HEK293 (cell line): Measurements from ENCODE around the gene NFE2L2.

Source experiments
- CTCF ChIA-PET: fragments of 350-600 bp; formaldehyde crosslinking; extraction: SDS; loops from one replicate; lab custom pipeline; 2021; ENCODE audit warnings: antibody characterized with exemption; lab: Yijun Ruan, JAX
- POLR2A ChIA-PET: fragments of 300-600 bp; formaldehyde crosslinking; extraction: SDS; loops from one replicate; lab custom pipeline; 2020; ENCODE audit warnings: antibody characterized with exemption, inconsistent platforms; lab: Yijun Ruan, JAX
- H3K27ac ChIP-seq: fragments of 200-500 bp; sonication (Bioruptor generic); 2 replicates; pipeline ENCODE4 v1.5.1; 2014; ENCODE audit warnings: low read depth, low read length, control low read depth, inconsistent platforms; ENCODE audit errors: extremely low read depth
- H3K36me3 ChIP-seq, 2 experiments: fragments of 200-500 bp in 1 of 2; sonication (Bioruptor generic) in 1 of 2; 1 replicate in 1 of 2; 2 replicates in 1 of 2; pipeline ENCODE4 v1.5.1; 2014 to 2017; ENCODE audit warnings: inconsistent platforms in 2 of 2, low read length in 2 of 2; ENCODE audit not compliant: control insufficient read depth in 2 of 2, insufficient read depth in 1 of 2
- H3K4me1 ChIP-seq: fragments of 200-500 bp; sonication (Bioruptor generic); 2 replicates; pipeline ENCODE4 v1.5.1; 2014; ENCODE audit warnings: mild to moderate bottlenecking, low read length, inconsistent platforms; ENCODE audit not compliant: control insufficient read depth, insufficient read depth
- H3K4me3 ChIP-seq: 2 replicates; pipeline ENCODE4 v1.5.1; 2011; ENCODE audit warnings: low read depth, mild to moderate bottlenecking, control low read depth, low read length, moderate library complexity
- H3K9me3 ChIP-seq: fragments of 200-500 bp; sonication (Bioruptor generic); 2 replicates; pipeline ENCODE4 v1.5.1; 2014; ENCODE audit warnings: low read depth, low read length, inconsistent platforms; ENCODE audit not compliant: control insufficient read depth, insufficient read depth
- SETDB1 ChIP-seq: IDR thresholded peaks from one replicate; pipeline ENCODE4 v1.6.1; 2017; ENCODE audit warnings: mild to moderate bottlenecking, low read length, moderate library complexity, mixed read lengths; ENCODE audit not compliant: insufficient read length
- ZFHX2 ChIP-seq: fragments of 450-650 bp; formaldehyde crosslinking; conservative IDR thresholded peaks from 2 replicates; pipeline ENCODE4 v1.5.1; 2016; ENCODE audit warnings: missing biosample characterization, missing genetic modification characterization
- ZNF221 ChIP-seq: fragments of 450-650 bp; formaldehyde crosslinking; IDR thresholded peaks from 2 replicates; pipeline ENCODE4 v1.5.1; 2017; ENCODE audit warnings: missing biosample characterization, missing genetic modification characterization, borderline replicate concordance
- ZNF223 ChIP-seq: fragments of 450-650 bp; formaldehyde crosslinking; IDR thresholded peaks from 2 replicates; pipeline ENCODE4 v1.5.1; 2016; ENCODE audit warnings: missing biosample characterization, missing genetic modification characterization
- ZNF416 ChIP-seq: fragments of 450-650 bp; formaldehyde crosslinking; IDR thresholded peaks from 2 replicates; pipeline ENCODE4 v1.5.1; 2016; ENCODE audit warnings: missing biosample characterization, missing genetic modification characterization
- ZNF426 ChIP-seq: fragments of 450-650 bp; formaldehyde crosslinking; IDR thresholded peaks from 2 replicates; pipeline ENCODE4 v1.5.1; 2017; ENCODE audit warnings: missing biosample characterization, missing genetic modification characterization, mild to moderate bottlenecking, inconsistent platforms, moderate library complexity
- ZNF433 ChIP-seq: fragments of 450-650 bp; formaldehyde crosslinking; IDR thresholded peaks from 2 replicates; pipeline ENCODE4 v1.5.1; 2016; ENCODE audit warnings: missing biosample characterization, missing genetic modification characterization, low read depth
- ZNF521 ChIP-seq: fragments of 450-650 bp; formaldehyde crosslinking; IDR thresholded peaks from 2 replicates; pipeline ENCODE4 v1.5.1; 2017; ENCODE audit warnings: missing biosample characterization, mild to moderate bottlenecking, missing genetic modification characterization
- ZNF555 ChIP-seq: fragments of 450-650 bp; formaldehyde crosslinking; conservative IDR thresholded peaks from 2 replicates; pipeline ENCODE4 v1.5.1; 2017; ENCODE audit warnings: missing biosample characterization, mild to moderate bottlenecking, missing genetic modification characterization, inconsistent platforms
- ZNF626 ChIP-seq: fragments of 450-650 bp; sonication (Bioruptor Pico); formaldehyde crosslinking; IDR thresholded peaks from 2 replicates; pipeline ENCODE4 v1.5.1; 2018; ENCODE audit warnings: missing biosample characterization, missing genetic modification characterization, inconsistent platforms
- ZNF654 ChIP-seq: fragments of 450-650 bp; formaldehyde crosslinking; IDR thresholded peaks from 2 replicates; pipeline ENCODE4 v1.5.1; 2016; ENCODE audit warnings: low read depth, missing biosample characterization, missing genetic modification characterization
- ZNF677 ChIP-seq: fragments of 450-650 bp; IDR thresholded peaks from 2 replicates; pipeline ENCODE4 v1.5.0; 2018; ENCODE audit warnings: missing biosample characterization, mild to moderate bottlenecking, missing genetic modification characterization, moderate library complexity
- ZNF701 ChIP-seq: fragments of 450-650 bp; formaldehyde crosslinking; IDR thresholded peaks from 2 replicates; pipeline ENCODE4 v1.5.1; 2016; ENCODE audit warnings: missing biosample characterization, missing genetic modification characterization
- ZNF792 ChIP-seq: fragments of 450-650 bp; formaldehyde crosslinking; IDR thresholded peaks from 2 replicates; pipeline ENCODE4 v1.5.1; 2016; ENCODE audit warnings: missing biosample characterization, missing genetic modification characterization
- TF ChIP-seq, protein P1 (sequence below): fragments of 450-650 bp; formaldehyde crosslinking; IDR thresholded peaks from 2 replicates; pipeline ENCODE4 v1.5.1; 2016; ENCODE audit warnings: missing biosample characterization, missing genetic modification characterization
- TF ChIP-seq, protein P2 (sequence below): fragments of 450-650 bp; formaldehyde crosslinking; IDR thresholded peaks from 2 replicates; pipeline ENCODE4 v1.5.1; 2016; ENCODE audit warnings: missing biosample characterization, missing genetic modification characterization
- TF ChIP-seq, protein P3 (sequence below): fragments of 450-650 bp; formaldehyde crosslinking; IDR thresholded peaks from 2 replicates; pipeline ENCODE4 v1.5.1; 2016; ENCODE audit warnings: missing biosample characterization, missing genetic modification characterization, borderline replicate concordance

The NFE2L2 gene

DNA sequence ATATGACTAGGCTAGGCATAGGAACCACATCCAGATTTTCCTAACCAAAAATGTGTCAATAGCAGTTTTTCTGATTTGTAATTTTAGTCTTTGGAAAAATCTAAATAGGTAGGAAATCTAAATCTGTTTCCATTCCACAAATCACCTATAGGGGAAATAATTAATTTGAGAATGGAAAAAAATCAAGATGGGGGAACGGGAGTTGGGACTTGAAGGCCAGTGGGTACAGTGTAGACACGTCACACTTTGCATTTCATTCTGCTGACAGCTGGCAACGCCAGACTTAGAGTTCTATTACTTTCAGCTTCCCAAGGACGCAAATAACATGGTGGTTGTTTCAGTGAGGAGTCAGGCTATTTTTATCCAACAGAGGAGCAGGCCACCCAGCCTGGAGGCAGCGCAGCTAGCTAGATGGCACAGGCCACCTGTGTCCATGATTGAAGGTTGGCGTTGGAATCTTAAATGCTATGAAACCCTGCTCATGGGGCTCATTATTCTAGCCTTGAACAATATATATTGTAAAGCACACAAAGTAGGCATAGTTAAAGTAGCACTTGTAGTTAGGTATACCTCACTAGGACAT, 28.6 kb downstream of the NFE2L2 start:
- Histone ChIP-seq H3K27ac (no peak overlapping the region), H3K36me3 (peaks cover 7 to 35% of the 10 kb centered on the region in 2 experiments), H3K4me3 (no peak overlapping the region), H3K4me1 (peaks cover 10% of the 10 kb centered on the region), H3K9me3 (no peaks in the 10 kb centered on the region)
- POLR2A ChIA-PET: no interaction called here
- CTCF ChIA-PET: interaction anchor here (0.8 kb wide), 1 partner anchor 361 kb away, joined by 3 read pairs; no protein-coding TSS in a partner anchor
- TF ChIP-seq ZNF521 (tag by site-specific recombination): no peak
- TF ChIP-seq, protein P1, sequence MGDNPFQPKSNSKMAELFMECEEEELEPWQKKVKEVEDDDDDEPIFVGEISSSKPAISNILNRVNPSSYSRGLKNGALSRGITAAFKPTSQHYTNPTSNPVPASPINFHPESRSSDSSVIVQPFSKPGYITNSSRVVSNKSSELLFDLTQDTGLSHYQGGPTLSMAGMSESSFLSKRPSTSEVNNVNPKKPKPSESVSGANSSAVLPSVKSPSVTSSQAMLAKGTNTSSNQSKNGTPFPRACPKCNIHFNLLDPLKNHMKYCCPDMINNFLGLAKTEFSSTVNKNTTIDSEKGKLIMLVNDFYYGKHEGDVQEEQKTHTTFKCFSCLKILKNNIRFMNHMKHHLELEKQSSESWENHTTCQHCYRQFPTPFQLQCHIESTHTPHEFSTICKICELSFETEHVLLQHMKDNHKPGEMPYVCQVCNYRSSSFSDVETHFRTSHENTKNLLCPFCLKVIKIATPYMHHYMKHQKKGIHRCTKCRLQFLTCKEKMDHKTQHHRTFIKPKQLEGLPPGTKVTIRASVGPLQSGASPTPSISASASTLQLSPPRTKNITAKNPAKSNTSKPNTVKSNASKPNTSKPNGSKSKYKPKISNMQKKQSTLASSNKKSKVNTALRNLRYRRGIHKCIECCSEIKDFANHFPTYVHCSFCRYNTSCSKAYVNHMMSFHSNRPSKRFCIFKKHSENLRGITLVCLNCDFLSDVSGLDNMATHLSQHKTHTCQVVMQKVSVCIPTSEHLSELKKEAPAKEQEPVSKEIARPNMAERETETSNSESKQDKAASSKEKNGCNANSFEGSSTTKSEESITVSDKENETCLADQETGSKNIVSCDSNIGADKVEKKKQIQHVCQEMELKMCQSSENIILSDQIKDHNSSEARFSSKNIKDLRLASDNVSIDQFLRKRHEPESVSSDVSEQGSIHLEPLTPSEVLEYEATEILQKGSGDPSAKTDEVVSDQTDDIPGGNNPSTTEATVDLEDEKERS (tag by site-specific recombination): no peak
- no peak for TF ChIP-seq ZNF555 (tag by site-specific recombination)
- no peak for TF ChIP-seq ZFHX2
- no peak for TF ChIP-seq SETDB1
- TF ChIP-seq ZNF416: no peak
- TF ChIP-seq ZNF626 (tag by site-specific recombination): no peak
- TF ChIP-seq ZNF221 (tag by site-specific recombination): no peak
- no peak for TF ChIP-seq ZNF701 (tag by site-specific recombination)
- TF ChIP-seq ZNF654 (tag by site-specific recombination): no peak
- no peak for TF ChIP-seq ZNF223
- TF ChIP-seq, protein P2, sequence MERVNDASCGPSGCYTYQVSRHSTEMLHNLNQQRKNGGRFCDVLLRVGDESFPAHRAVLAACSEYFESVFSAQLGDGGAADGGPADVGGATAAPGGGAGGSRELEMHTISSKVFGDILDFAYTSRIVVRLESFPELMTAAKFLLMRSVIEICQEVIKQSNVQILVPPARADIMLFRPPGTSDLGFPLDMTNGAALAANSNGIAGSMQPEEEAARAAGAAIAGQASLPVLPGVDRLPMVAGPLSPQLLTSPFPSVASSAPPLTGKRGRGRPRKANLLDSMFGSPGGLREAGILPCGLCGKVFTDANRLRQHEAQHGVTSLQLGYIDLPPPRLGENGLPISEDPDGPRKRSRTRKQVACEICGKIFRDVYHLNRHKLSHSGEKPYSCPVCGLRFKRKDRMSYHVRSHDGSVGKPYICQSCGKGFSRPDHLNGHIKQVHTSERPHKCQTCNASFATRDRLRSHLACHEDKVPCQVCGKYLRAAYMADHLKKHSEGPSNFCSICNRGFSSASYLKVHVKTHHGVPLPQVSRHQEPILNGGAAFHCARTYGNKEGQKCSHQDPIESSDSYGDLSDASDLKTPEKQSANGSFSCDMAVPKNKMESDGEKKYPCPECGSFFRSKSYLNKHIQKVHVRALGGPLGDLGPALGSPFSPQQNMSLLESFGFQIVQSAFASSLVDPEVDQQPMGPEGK (tag by site-specific recombination): no peak
- TF ChIP-seq, protein P3, sequence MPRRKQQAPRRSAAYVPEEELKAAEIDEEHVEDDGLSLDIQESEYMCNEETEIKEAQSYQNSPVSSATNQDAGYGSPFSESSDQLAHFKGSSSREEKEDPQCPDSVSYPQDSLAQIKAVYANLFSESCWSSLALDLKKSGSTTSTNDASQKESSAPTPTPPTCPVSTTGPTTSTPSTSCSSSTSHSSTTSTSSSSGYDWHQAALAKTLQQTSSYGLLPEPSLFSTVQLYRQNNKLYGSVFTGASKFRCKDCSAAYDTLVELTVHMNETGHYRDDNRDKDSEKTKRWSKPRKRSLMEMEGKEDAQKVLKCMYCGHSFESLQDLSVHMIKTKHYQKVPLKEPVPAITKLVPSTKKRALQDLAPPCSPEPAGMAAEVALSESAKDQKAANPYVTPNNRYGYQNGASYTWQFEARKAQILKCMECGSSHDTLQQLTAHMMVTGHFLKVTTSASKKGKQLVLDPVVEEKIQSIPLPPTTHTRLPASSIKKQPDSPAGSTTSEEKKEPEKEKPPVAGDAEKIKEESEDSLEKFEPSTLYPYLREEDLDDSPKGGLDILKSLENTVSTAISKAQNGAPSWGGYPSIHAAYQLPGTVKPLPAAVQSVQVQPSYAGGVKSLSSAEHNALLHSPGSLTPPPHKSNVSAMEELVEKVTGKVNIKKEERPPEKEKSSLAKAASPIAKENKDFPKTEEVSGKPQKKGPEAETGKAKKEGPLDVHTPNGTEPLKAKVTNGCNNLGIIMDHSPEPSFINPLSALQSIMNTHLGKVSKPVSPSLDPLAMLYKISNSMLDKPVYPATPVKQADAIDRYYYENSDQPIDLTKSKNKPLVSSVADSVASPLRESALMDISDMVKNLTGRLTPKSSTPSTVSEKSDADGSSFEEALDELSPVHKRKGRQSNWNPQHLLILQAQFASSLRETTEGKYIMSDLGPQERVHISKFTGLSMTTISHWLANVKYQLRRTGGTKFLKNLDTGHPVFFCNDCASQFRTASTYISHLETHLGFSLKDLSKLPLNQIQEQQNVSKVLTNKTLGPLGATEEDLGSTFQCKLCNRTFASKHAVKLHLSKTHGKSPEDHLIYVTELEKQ (tag by site-specific recombination): no peak

DNA sequence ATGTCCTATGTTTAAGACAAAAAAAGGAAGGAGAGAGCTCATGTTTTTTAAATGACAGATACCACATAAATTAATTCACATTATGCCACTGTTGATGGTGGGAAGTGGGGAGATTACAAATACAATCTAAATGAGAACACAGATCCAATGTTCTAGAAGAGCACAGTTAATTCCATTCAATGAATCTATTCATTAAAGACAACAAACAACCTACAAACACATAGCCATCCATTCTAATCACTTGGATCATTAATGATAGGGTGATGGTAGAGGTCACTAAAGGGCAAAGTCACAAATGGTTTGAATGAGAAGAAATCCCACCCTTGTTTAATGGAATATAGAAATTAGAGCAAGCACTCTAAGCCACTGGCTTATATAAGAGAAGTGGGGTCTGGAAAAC, 30.3 kb downstream of the NFE2L2 start:
- Histone ChIP-seq H3K27ac (no peak overlapping the region), H3K4me1 (no peaks in the 10 kb centered on the region), H3K4me3 (no peak overlapping the region), H3K36me3 (peaks cover 7 to 48% of the 10 kb centered on the region in 2 experiments), H3K9me3 (no peaks in the 10 kb centered on the region)
- POLR2A ChIA-PET: interaction anchor here (1.1 kb wide), 1 partner anchor 10 kb away, joined by 3 read pairs; no protein-coding TSS in a partner anchor
- CTCF ChIA-PET: interaction anchor here (1.1 kb wide), 1 partner anchor 10 kb away, joined by 3 read pairs; no protein-coding TSS in a partner anchor
- TF ChIP-seq ZNF433 (tag by site-specific recombination) (no peak), ZNF426 (no peak), ZNF792 (tag by site-specific recombination) (no peak), ZNF677 (tag by site-specific recombination) (no peak)
